Sigmoid colon (tissue), 4 donors: ENCODE data around the gene ATXN2.

Experiments
- CTCF ChIP-seq, 4 experiments: fragments of 450-650 bp in 3 of 4; fragments of 200-600 bp in 1 of 4; IDR thresholded peaks; one replicate each; pipeline ENCODE4 v1.5.1; 2016 to 2019; ENCODE audit warnings: antibody characterized with exemption in 4 of 4, mild to moderate bottlenecking in 3 of 4, moderate library complexity in 2 of 4
- EP300 ChIP-seq, 4 donors: sonication (generic); formaldehyde crosslinking; IDR thresholded peaks; one replicate each; pipeline ENCODE4 v1.6.1; 2017; ENCODE audit warnings: antibody characterized with exemption in 4 of 4
- POLR2A ChIP-seq, 2 donors: fragments of 450-650 bp; IDR thresholded peaks; one replicate each; pipeline ENCODE4 v1.6.1; 2016; ENCODE audit warnings: antibody characterized with exemption in 2 of 2, mild to moderate bottlenecking in 2 of 2, moderate library complexity in 2 of 2

GRCh38 chr12:111523587-111524167 is 75.4 kb downstream of the ATXN2 start:
- no peak for TF ChIP-seq POLR2A (IDR thresholded peaks at IDR 0.05)
- TF ChIP-seq CTCF (IDR thresholded peaks at IDR 0.05): no peak
- TF ChIP-seq EP300 (IDR thresholded peaks at IDR 0.05): no peak
